ENCODE results near the gene C17orf107.
"Not testable (repeated sequence)": the region's sequence is repeated elsewhere in the genome, so short reads cannot be mapped to it uniquely, and the experiment has no call there.

C17orf107 gene

DNA sequence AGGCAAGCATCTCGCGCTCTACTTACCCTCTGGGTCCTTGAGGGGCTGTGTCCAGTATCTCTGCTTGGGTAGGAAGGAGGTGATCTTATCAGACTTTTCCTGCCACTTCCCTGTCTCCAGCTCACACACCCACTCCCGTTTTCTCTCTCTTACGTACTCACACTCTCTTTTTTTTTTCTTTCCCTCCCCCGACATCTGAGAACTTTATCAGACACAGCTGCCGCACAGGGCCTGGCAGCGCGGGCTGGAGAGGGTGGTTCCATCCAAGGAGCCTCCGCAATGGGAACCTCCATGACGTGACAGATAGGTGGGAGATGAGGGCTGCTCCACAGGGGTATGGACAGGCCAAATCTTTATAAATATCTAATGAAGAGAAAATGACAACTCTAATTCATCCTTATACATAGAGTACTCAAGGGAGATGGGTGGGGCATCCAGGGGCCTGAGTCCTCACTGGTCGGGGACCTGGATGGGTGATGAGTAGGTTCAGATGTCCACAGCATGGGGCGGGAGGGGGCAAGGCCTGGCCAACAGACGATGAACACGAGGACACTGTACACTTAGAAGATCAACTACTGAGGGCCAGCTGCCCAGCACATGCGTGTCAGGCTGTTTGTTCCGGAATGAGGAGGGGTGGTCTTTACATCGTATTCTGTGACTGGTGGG is 42.9 kb upstream of the C17orf107 start:
- no peak overlapping the region for H3K4me3 ChIP-seq (ENCODE audit: low read length)
- no peak for DNase-seq (ENCODE audit: low read depth)
- TF ChIP-seq, protein P1, sequence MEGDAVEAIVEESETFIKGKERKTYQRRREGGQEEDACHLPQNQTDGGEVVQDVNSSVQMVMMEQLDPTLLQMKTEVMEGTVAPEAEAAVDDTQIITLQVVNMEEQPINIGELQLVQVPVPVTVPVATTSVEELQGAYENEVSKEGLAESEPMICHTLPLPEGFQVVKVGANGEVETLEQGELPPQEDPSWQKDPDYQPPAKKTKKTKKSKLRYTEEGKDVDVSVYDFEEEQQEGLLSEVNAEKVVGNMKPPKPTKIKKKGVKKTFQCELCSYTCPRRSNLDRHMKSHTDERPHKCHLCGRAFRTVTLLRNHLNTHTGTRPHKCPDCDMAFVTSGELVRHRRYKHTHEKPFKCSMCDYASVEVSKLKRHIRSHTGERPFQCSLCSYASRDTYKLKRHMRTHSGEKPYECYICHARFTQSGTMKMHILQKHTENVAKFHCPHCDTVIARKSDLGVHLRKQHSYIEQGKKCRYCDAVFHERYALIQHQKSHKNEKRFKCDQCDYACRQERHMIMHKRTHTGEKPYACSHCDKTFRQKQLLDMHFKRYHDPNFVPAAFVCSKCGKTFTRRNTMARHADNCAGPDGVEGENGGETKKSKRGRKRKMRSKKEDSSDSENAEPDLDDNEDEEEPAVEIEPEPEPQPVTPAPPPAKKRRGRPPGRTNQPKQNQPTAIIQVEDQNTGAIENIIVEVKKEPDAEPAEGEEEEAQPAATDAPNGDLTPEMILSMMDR (conservative IDR thresholded peaks at IDR 0.05; ENCODE audit: low read depth, low read length), result no peak

DNA sequence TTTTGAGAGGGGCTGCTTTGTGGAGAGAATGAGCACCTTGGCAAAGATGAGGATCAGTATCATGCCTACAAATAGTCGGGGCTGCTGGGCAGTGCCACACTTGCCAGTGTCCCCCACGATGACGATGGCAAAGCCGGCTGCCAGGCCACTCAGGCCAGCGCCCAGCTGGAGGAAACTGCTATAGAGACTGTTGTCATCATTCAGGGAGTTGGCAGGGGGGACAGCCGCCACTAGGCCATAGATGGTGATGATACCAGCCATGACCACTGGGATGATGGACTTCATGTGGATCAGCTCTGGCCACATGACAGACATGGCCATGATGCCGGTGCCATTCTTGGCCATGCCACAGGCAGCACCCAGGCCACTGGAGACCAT is 42.4 kb upstream of the C17orf107 start:
- H3K4me3 ChIP-seq (ENCODE audit: low read length), result no peak overlapping the region
- TF ChIP-seq, protein P1 (conservative IDR thresholded peaks at IDR 0.05; ENCODE audit: low read depth, low read length), result no peak
- DNase-seq (ENCODE audit: low read depth), result no peak

DNA sequence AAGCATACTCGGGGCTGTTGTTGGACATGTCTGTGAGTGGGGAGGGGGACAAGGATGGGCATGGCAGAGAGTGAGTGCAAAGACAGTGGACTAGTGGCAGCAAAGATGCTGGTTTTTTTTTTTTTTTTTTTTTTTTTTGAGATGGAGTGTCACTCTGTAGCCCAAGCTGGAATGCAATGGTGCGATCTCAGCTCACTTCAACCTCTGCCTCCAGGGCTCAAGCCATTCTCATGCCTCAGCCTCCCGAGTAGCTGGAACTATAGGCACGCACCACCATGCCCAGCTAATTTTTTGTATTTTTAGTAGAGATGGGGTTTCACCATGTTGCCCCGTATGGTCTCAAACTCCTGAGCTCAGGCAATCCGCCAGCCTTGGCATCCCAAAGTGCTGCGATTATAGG is 42.0 kb upstream of the C17orf107 start:
- DNase-seq (ENCODE audit: low read depth); H3K4me3 ChIP-seq (ENCODE audit: low read length): not testable (repeated sequence)

DNA sequence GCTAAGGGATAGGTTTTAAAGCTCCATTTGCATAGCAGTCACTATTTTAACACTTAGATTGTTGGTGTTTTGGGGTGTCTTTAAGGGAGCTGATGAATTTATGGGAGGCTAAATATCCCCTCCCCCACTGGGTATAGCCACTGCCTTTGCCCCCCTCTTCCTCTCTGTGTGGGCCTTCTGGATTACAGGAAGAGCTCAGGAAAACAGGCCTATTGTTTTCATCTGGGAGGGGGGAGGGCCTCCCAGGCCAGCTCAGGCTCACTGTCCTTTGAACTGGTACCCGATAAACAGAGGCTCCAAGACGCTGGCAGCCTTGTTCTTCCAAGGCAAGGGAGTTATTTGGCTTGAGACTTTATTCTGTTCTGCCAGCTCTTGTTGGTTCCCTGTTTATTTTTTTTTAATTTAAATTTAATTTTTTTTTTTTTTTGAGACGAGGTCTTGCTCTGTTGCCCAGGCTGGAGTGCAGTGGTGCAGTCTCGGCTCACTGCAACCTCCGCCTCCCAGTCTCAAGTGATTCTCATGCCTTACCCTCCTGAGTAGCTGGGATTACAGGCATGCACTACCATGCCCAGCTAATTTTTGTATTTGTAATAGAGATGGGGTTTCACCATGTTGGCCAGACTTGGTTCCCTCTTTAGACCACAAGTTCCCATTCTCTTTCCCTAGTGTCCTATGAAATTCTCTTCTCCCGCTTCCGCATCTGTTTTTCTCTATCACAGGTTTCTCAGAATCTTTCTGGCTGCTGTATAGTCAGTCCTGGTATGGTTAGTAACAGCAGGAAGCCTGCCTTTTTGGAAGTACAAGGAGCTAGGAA is 41.1 kb upstream of the C17orf107 start:
- no peak for DNase-seq (ENCODE audit: low read depth)
- no peak overlapping the region for H3K4me3 ChIP-seq (ENCODE audit: low read length)
- TF ChIP-seq, protein P1 (conservative IDR thresholded peaks at IDR 0.05; ENCODE audit: low read depth, low read length), result no peak

DNA sequence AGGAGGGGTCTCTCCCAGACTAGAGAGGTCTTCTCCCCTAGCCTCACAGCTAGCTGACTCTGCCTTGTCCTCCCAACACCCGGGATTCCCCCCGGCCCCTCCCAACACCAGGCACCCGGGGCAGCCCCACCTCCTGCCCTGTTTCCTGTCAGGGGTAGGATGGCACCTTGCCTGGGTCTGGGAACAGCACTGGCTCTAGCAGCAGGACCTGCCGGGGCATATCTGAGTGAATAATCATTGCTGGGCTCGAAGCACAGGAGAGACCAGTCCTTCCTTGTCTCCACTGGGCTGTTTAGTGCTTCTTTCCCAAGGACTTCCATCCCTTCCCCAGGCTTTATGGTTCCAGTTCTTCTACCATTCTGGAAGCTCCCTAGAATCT is 40.5 kb upstream of the C17orf107 start:
- no peak for DNase-seq (ENCODE audit: low read depth)
- TF ChIP-seq, protein P1 (conservative IDR thresholded peaks at IDR 0.05; ENCODE audit: low read depth, low read length), result no peak
- H3K4me3 ChIP-seq (ENCODE audit: low read length), result no peak overlapping the region

DNA sequence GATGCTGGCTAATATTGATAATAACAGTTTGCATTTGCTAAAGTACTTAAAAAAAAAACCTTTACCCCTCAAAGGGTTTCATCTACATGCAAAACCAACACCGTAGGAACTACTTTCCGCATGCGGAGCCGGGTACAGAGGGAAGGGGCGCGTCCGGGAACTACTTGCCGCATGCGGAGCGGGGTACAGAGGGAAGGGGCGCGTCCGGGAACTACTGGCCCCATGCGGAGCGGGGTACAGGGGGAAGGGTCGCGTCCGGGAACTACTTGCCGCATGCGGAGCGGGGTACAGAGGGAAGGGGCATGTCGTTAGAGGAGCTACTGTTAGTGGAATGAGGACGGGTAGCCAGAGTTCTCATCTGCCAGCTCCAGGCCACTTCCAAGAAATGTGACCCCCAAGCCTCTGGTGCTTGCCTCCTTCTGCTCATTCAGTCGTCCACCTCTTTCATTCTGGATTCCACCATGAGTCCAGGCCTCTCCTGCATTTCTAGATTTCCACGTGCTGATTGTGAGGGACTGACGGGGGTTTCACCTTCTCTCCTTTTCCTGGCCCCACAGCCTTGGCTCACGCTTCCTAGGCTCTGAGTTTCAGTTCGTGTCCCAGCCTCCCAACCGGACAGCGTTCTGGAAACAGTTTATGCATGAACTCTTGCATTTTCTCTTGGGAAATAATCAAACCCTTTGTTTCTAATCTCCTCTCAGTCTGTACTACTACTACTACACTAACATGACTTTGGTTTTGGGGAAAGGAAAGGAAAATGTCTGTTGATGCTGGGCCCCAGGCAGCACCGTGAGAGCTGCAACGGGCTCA is 39.3 kb upstream of the C17orf107 start:
- no peak for DNase-seq (ENCODE audit: low read depth)
- TF ChIP-seq, protein P1 (conservative IDR thresholded peaks at IDR 0.05; ENCODE audit: low read depth, low read length), result no peak
- no peak overlapping the region for H3K4me3 ChIP-seq (ENCODE audit: low read length)

DNA sequence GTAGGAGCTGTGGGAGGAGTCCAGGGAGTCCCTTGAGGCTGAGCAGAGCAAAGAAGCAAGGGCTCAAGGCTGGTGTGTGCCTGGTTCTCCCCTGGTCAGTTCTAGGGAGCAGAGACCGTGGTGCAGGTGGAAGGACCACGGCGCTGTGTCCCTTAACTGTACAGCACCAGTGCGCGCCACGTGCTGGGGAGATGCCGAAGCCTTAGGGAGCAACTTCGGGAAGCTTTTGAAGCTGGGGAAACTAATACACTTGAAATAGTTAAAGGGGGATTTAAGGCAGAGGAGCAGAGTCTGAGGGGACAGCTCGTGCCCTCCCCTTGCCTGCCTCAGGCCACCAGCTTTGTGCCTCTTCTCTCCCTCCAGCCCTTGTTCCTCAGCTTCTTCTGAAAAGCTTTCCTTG is 38.7 kb upstream of the C17orf107 start:
- H3K4me3 ChIP-seq (ENCODE audit: low read length), result no peak overlapping the region
- no peak for DNase-seq (ENCODE audit: low read depth)
- TF ChIP-seq, protein P1 (conservative IDR thresholded peaks at IDR 0.05; ENCODE audit: low read depth, low read length), result no peak
